GM10248 (cell line): ENCODE results near the gene CFAP300.

ENCODE experiments used
- CTCF ChIA-PET: fragments of 300-600 bp; sonication (Branson Sonifier 250); formaldehyde crosslinking; extraction: SDS; loops from one replicate; lab custom pipeline; 2021; ENCODE audit warnings: antibody characterized with exemption; lab: Yijun Ruan, JAX
- POLR2A ChIA-PET: fragments of 350-650 bp; sonication (Branson Sonifier 250); formaldehyde crosslinking; extraction: SDS; loops from one replicate; lab custom pipeline; 2020; ENCODE audit warnings: antibody characterized with exemption; lab: Yijun Ruan, JAX
- DNase-seq: peaks from one replicate; pipeline ENCODE4 v3.0.0; 2012; ENCODE audit errors: extremely low spot score
- TF ChIP-seq, protein P1 (sequence below): IDR thresholded peaks from 2 replicates; pipeline ENCODE4 v1.5.1; 2012; ENCODE audit warnings: mild to moderate bottlenecking, low read depth; ENCODE audit errors: extremely low read depth, missing control alignments, control extremely low read depth

Gene CFAP300

DNA sequence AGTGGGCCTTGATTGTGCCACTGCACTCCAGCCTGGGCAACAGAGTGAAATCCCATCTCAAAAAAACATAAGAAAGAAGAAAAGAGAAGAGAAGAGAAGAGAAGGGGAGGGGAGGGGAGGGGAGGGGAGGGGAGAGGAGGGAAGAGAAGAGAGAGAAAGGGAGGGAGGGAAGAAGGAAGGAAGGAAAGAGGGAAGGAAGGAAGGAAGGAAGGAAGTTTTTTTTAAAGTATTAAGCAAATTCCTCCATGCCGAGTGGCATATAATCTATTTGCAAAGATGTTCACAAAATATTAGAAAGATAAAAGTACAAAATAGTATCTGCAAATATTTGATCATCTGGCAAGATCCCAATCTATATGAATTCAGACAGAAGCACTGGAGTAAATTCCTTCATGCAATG is 10.5 kb upstream of the CFAP300 start:
- ChIA-PET CTCF (no interaction called here), POLR2A (no interaction called here)
- TF ChIP-seq, protein P1, sequence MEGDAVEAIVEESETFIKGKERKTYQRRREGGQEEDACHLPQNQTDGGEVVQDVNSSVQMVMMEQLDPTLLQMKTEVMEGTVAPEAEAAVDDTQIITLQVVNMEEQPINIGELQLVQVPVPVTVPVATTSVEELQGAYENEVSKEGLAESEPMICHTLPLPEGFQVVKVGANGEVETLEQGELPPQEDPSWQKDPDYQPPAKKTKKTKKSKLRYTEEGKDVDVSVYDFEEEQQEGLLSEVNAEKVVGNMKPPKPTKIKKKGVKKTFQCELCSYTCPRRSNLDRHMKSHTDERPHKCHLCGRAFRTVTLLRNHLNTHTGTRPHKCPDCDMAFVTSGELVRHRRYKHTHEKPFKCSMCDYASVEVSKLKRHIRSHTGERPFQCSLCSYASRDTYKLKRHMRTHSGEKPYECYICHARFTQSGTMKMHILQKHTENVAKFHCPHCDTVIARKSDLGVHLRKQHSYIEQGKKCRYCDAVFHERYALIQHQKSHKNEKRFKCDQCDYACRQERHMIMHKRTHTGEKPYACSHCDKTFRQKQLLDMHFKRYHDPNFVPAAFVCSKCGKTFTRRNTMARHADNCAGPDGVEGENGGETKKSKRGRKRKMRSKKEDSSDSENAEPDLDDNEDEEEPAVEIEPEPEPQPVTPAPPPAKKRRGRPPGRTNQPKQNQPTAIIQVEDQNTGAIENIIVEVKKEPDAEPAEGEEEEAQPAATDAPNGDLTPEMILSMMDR: no peak
- DNase-seq: no peak

DNA sequence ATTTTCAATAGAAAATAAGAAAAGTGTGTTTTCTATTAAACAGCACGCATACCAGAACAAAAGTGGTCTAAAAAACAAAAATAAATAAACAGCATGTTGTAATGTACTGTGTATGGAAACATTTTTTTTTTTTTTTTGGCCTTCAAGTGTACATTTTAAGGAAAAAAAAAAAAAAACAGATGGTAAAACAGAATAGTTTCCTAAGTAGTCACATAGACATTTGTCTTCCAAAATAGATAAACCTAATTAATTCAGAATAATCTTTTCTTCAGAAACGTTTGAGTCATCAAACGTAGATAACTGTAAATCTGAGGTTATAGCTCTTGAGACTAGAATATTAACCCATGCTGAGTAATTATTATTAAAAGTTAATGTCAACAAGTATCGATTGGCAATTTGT is 396 bp upstream of the CFAP300 start:
- no peak for DNase-seq
- ChIA-PET CTCF (interaction anchor here (1.4 kb wide), 1 partner anchor 35 kb away, joined by 3 read pairs; no protein-coding TSS in a partner anchor), POLR2A (no interaction called here)
- TF ChIP-seq, protein P1: no peak

DNA sequence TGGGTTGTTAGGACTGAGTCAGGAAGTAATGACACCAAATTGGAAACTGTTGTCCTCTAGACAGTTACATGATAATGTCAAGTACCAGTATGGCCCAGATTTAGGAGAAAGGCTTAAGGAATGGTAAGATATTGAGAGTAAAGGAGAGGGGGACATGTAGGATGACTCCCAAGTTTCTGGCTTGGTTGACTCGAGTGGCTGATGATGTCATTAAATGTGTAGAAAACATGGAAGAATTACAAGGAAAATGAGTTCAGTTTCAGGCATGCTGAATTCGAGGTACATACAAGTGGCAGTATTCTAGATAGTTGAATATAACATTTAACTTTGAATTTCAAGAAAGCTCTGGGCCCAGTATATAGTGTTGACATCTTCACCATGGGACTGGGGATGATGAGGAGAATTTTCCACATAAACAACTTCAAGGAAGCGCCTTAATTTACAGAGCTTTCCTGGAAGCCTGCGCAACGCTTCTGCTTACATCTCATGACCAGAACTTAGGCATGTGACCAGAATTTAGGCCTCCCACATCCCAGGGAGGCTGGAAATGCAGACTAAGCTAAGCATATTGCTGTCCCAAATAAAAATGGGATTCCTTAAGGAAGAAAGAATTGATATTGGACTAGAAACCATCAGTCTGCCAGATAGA is 3.8 kb downstream of the CFAP300 start:
- ChIA-PET POLR2A (no interaction called here), CTCF (no interaction called here)
- DNase-seq: no peak
- TF ChIP-seq, protein P1: no peak

DNA sequence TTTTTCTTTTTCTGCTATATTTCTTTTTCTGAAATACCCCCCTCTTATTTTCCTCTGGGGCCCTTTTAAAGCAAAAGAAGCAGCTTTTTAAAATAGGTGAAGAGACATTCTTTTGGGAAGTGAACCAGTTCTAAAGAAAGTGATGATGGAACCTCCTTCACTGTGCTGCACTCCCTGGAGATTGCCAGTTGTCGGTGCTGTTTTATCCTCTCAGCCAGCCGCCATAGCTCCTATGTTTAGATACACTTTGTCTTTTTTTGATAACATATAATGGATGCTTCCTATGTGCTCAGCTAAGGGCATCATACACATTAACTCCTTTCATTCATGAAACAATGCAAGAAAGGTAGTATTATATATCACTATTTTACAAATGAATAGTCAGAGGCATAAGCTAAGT is 14.0 kb downstream of the CFAP300 start:
- ChIA-PET POLR2A (no interaction called here), CTCF (no interaction called here)
- no peak for DNase-seq
- TF ChIP-seq, protein P1: no peak

DNA sequence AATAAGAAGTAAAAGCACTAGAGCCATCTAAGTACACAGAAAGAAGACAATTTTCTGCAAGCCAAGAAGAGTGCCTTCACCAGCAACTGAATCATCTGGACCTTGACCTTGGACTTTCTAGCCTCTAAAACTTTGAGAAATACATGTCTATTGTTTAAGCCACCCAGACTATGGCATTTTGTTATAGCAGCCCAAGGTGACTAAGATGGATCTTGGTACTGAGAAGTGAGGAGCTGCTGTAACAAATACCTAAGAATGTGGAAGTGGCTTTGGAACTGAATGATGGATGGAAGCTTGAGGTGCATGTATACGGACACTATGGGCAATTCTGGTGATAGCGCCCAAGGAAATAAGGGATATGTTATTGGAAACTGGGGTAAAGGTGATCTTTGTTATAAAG is 14.9 kb downstream of the CFAP300 start:
- ChIA-PET POLR2A (no interaction called here), CTCF (no interaction called here)
- no peak for DNase-seq
- TF ChIP-seq, protein P1: no peak

DNA sequence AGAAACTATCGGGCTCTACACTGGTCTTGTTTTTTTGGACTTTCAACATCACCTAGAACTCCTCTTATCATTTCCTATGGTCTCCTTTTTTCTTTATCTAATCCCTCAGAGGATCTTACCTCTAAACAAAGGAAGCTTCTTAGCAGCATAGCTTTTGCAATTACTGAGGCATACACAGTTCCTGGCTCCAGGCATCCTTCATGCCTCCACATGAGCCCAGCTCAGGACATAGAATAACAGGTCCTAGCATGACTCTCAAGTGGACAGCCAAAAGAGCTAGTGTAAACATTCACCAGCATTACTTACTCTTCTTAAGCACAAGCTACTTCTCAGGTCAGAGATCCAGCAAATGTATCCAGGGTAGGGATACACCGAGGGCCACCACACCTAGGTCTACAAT is 17.1 kb downstream of the CFAP300 start:
- ChIA-PET POLR2A (no interaction called here), CTCF (no interaction called here)
- TF ChIP-seq, protein P1: no peak
- no peak for DNase-seq

DNA sequence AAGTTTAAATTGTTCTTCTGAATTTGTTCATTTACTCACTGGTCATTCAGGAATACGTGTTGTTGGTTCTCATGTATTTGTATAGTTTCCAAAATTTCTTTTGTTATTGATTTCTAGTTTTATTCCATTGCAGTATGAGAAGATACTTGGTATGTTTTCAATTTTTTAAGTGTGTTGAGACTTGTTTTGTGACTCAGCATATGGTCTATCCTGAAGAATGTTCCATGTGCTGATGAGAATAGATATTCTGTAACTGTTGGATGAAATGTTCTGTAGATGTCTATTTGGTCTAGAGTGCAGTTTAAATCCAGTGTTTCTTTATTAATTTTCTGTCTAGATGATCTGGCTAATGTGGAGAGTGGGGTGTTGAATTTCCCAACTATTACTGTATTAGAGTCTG is 23.5 kb downstream of the CFAP300 start:
- ChIA-PET POLR2A (no interaction called here), CTCF (no interaction called here)
- no peak for DNase-seq
- TF ChIP-seq, protein P1: no peak
